K562 (cell line): ENCODE data around the gene ARHGEF1. TPM values are rescaled to one million over a fixed set of nuclear protein-coding genes. Genes with fewer than 3 reads are reported as not detected.
A peak's percentile ranks its signal among the peaks of the same experiment; 100 is the strongest.

ENCODE experiments used
- ATAC-seq: fragments of 200-7000 bp; cut with Tn5 transposase; 3 replicates; pipeline ENCODE4 v1.9.1; 2020; ENCODE audit warnings: moderate library complexity
- BruUV-seq: library from RNA; stranded (reverse); fragments of 400-500 nt; replicated peaks from 2 replicates; lab custom pipeline; 2021; lab: Mats Ljungman, UMichigan
- CTCF ChIA-PET: fragments of 300-600 bp; formaldehyde crosslinking; extraction: SDS; loops from one replicate; lab custom pipeline; 2021; ENCODE audit warnings: low intra/inter-chr PET ratio; lab: Yijun Ruan, JAX
- POLR2A ChIA-PET: fragments of 300-600, 350-650 bp; sonication (Branson Sonifier 250); formaldehyde crosslinking; extraction: SDS; loops from one replicate; lab custom pipeline; 2021; ENCODE audit warnings: antibody characterized with exemption, inconsistent platforms; lab: Yijun Ruan, JAX
- DNase-seq, 4 experiments: peaks; one replicate each; pipeline versions ENCODE4 v3.0.0 to v3.0.0-alpha.2; 2011 to 2018; ENCODE audit warnings: low spot score in 3 of 4, mixed read lengths in 3 of 4; ENCODE audit errors: extremely low read depth in 1 of 4
- FAIRE-seq: peaks from 2 replicates; lab custom pipeline; 2011; peaks lifted over from hg19 to GRCh38; lab: Jason Lieb, UNC
- H2AFZ ChIP-seq: 2 replicates; pipeline ENCODE4 v1.6.0; 2011; ENCODE audit warnings: low read depth, low read length, control low read depth, inconsistent platforms
- H3K27ac ChIP-seq: fragments of 200-600 bp; 3 replicates; pipeline ENCODE4 v1.8.0; 2011; ENCODE audit warnings: low read depth, mild to moderate bottlenecking, control low read depth, inconsistent platforms, low read length, moderate library complexity, mixed read lengths; ENCODE audit errors: extremely low read depth
- H3K27me3 ChIP-seq, 2 experiments: fragments of 300-600 bp in 1 of 2; 2 replicates in 1 of 2; 3 replicates in 1 of 2; pipeline versions ENCODE4 v1.6.0 to v1.8.0; 2011; ENCODE audit warnings: inconsistent platforms in 2 of 2, low read length in 2 of 2, mild to moderate bottlenecking in 1 of 2, mixed read lengths in 1 of 2, moderate library complexity in 1 of 2; ENCODE audit not compliant: control insufficient read depth in 2 of 2, insufficient read depth in 2 of 2
- H3K36me3 ChIP-seq: fragments of 300-600 bp; 3 replicates; pipeline ENCODE4 v1.8.0; 2011; ENCODE audit warnings: mild to moderate bottlenecking, low read length, inconsistent platforms; ENCODE audit not compliant: control insufficient read depth, insufficient read depth
- H3K4me1 ChIP-seq, 2 experiments: fragments of 200-600 bp in 1 of 2; replicated peaks in 1 of 2; 2 replicates in 1 of 2; 3 replicates in 1 of 2; pipeline versions ENCODE4 v1.5.1 to v1.8.0; 2011; ENCODE audit warnings: inconsistent platforms in 2 of 2, low read length in 2 of 2, mild to moderate bottlenecking in 1 of 2, mixed read lengths in 1 of 2, moderate library complexity in 1 of 2; ENCODE audit not compliant: control insufficient read depth in 2 of 2, insufficient read depth in 2 of 2
- H3K4me2 ChIP-seq: 2 replicates; pipeline ENCODE4 v1.6.1; 2011; ENCODE audit warnings: low read length, control low read depth, inconsistent platforms, mixed read lengths; ENCODE audit not compliant: insufficient read depth
- H3K4me3 ChIP-seq: fragments of 200-600 bp; sonication (generic), shearing (Covaris generic); 2 replicates; pipeline ENCODE4 v1.5.1; 2016; ENCODE audit warnings: control low read depth, inconsistent platforms
- H3K79me2 ChIP-seq: fragments of 200-600 bp; 3 replicates; pipeline ENCODE4 v1.8.0; 2011; ENCODE audit warnings: low read length, inconsistent platforms; ENCODE audit not compliant: control insufficient read depth, insufficient read depth
- H3K9ac ChIP-seq, 2 experiments: 2 replicates each; pipeline versions ENCODE4 v1.6.0 to v1.6.1; 2011; ENCODE audit warnings: low read depth in 2 of 2, low read length in 2 of 2, control low read depth in 1 of 2, inconsistent platforms in 1 of 2, mild to moderate bottlenecking in 1 of 2, mixed read lengths in 1 of 2; ENCODE audit not compliant: insufficient read depth in 1 of 2
- H3K9me1 ChIP-seq: one replicate; pipeline ENCODE4 v1.6.0; 2011; ENCODE audit warnings: inconsistent platforms, mild to moderate bottlenecking, low read length, moderate library complexity; ENCODE audit not compliant: control insufficient read depth, insufficient read depth
- H3K9me3 ChIP-seq: replicated peaks from 2 replicates; pipeline ENCODE4 v1.5.1; 2011; ENCODE audit warnings: low read depth, low read length, inconsistent platforms; ENCODE audit not compliant: control insufficient read depth, insufficient read depth
- H4K20me1 ChIP-seq: replicated peaks from 2 replicates; pipeline ENCODE4 v1.6.1; 2011; ENCODE audit warnings: low read length, inconsistent platforms, mixed read lengths; ENCODE audit not compliant: control insufficient read depth, insufficient read depth
- CTCF ChIP-seq, 3 experiments: IDR thresholded peaks in 2 of 3; conservative IDR thresholded peaks in 1 of 3; 2 replicates each; pipeline ENCODE4 v1.5.1; 2011 to 2012; ENCODE audit warnings: low read length in 3 of 3, mild to moderate bottlenecking in 3 of 3, control low read depth in 2 of 3, improper control_type of control experiment in 1 of 3, inconsistent platforms in 1 of 3, low read depth in 1 of 3, mixed read lengths in 1 of 3, moderate library complexity in 1 of 3; ENCODE audit not compliant: insufficient read depth in 2 of 3
- ETV1 ChIP-seq: fragments of 450-650 bp; conservative IDR thresholded peaks from 2 replicates; pipeline ENCODE4 v1.6.1; 2016; ENCODE audit warnings: missing genetic modification characterization, control low read depth, low read depth, missing compliant biosample characterization
- FOSL1 ChIP-seq: fragments of 200-800 bp; sonication (Bioruptor generic); conservative IDR thresholded peaks from 2 replicates; pipeline ENCODE4 v1.6.1; 2016; ENCODE audit warnings: missing genetic modification characterization, missing compliant biosample characterization
- FOXJ2 ChIP-seq: fragments of 200-800 bp; sonication (Bioruptor generic); IDR thresholded peaks from 2 replicates; pipeline ENCODE4 v1.6.1; 2016; ENCODE audit warnings: missing genetic modification characterization, missing compliant biosample characterization
- GABPB1 ChIP-seq: sonication (generic); formaldehyde crosslinking; IDR thresholded peaks from 2 replicates; pipeline ENCODE4 v1.8.0; 2022; ENCODE audit warnings: mild to moderate bottlenecking, missing genetic modification reagents
- GTF2F1 ChIP-seq: IDR thresholded peaks from 2 replicates; pipeline ENCODE4 v1.6.1; 2011; ENCODE audit warnings: low read depth, low read length, improper control_type of control experiment
- HBP1 ChIP-seq: fragments of 450-650 bp; formaldehyde crosslinking; IDR thresholded peaks from 2 replicates; pipeline ENCODE4 v1.4.0; 2022; ENCODE audit warnings: missing genetic modification characterization
- HCFC1 ChIP-seq: IDR thresholded peaks from 2 replicates; pipeline ENCODE4 v1.6.1; 2012; ENCODE audit warnings: low read depth, low read length, improper control_type of control experiment
- HDAC1 ChIP-seq, 2 experiments: fragments of 450-650 bp; IDR thresholded peaks; 2 replicates each; pipeline ENCODE4 v1.6.1; 2016 to 2017; ENCODE audit warnings: inconsistent platforms in 1 of 2, mild to moderate bottlenecking in 1 of 2, moderate library complexity in 1 of 2
- MCM3 ChIP-seq: fragments of 450-650 bp; IDR thresholded peaks from 2 replicates; pipeline ENCODE4 v1.6.1; 2016
- NR2C2 ChIP-seq, 2 experiments: fragments of 200-800 bp in 1 of 2; sonication (Bioruptor generic) in 1 of 2; sonication (generic) in 1 of 2; formaldehyde crosslinking in 1 of 2; IDR thresholded peaks; 2 replicates each; pipeline versions ENCODE4 v1.6.1 to v1.8.0; 2016 to 2022; ENCODE audit warnings: mild to moderate bottlenecking in 1 of 2, missing compliant biosample characterization in 1 of 2, missing genetic modification characterization in 1 of 2, missing genetic modification reagents in 1 of 2
- PHF21A ChIP-seq: fragments of 450-650 bp; IDR thresholded peaks from 2 replicates; pipeline ENCODE4 v1.6.1; 2017; ENCODE audit warnings: low read depth, borderline replicate concordance
- POLR2B ChIP-seq: fragments of 450-650 bp; IDR thresholded peaks from 2 replicates; pipeline ENCODE4 v1.6.1; 2018; ENCODE audit warnings: low read depth; ENCODE audit not compliant: partially characterized antibody
- SETDB1 ChIP-seq: IDR thresholded peaks from one replicate; pipeline ENCODE4 v1.6.1; 2012; ENCODE audit warnings: low read length, control low read depth, inconsistent platforms
- STAT5B ChIP-seq: fragments of 250-450 bp; sonication (Bioruptor Pico); IDR thresholded peaks from 2 replicates; pipeline ENCODE4 v1.8.0; 2021; ENCODE audit warnings: mild to moderate bottlenecking, inconsistent platforms
- ZBED1 ChIP-seq: IDR thresholded peaks from 2 replicates; pipeline ENCODE4 v1.6.1; 2014
- ZBTB26 ChIP-seq: fragments of 450-650 bp; formaldehyde crosslinking; IDR thresholded peaks from 2 replicates; pipeline ENCODE4 v1.4.0; 2022; ENCODE audit warnings: missing genetic modification characterization
- ZC3H8 ChIP-seq: fragments of 450-650 bp; IDR thresholded peaks from 2 replicates; pipeline ENCODE4 v1.6.1; 2017
- WGBS: fragments of 100-300 bp; shearing (Covaris generic); methylation state at CpG from one replicate; pipeline ENCODE4 v1.1.6; 2016; ENCODE audit warnings: low coverage, mixed read lengths; ENCODE audit not compliant: insufficient coverage; ENCODE audit errors: missing lambda C conversion rate; 5-methylcytosine and 5-hydroxymethylcytosine counted together
- in situ Hi-C: fragments of 300-500 bp; cut with MboI; formaldehyde crosslinking; loops from 4 replicates; pipeline ENCODE4 v1.15.0; 2018; ENCODE audit warnings: inconsistent platforms, mixed read lengths
- intact Hi-C: fragments of 100-400 bp; cut with micrococcal nuclease; formaldehyde crosslinking; loops from 2 replicates; pipeline ENCODE4 v1.14.2; 2022
- polyA plus RNA-seq, 8 experiments: library from polyadenylated mRNA; depleted of rRNA in 4 of 8; stranded (reverse) in 5 of 8; unstranded in 3 of 8; fragments of >200 nt; fragmentation: Nextera tagmentation in 2 of 8; fragmentation: Illumina TruSeq in 1 of 8; extraction: Ambion mirVana in 2 of 8; extraction: Trizol in 1 of 8; gene quantifications; 2 replicates each; pipeline versions ENCODE4 v1.2.1 to v1.2.3, GENCODE V29; 2011 to 2014; ENCODE audit warnings: inconsistent platforms in 1 of 8, missing spikeins in 1 of 8
- total RNA-seq, 7 experiments: library from RNA; depleted of rRNA in 6 of 7; stranded (reverse); fragments of >200 nt in 6 of 7; fragmentation: Illumina TruSeq in 2 of 7; extraction: Trizol in 2 of 7; gene quantifications; 2 replicates each; pipeline versions ENCODE4 v1.2.1 to v1.2.3, GENCODE V29; 2011 to 2021; ENCODE audit warnings: low replicate concordance in 1 of 7

Gene ARHGEF1
- total and polyA plus RNA-seq, 9 of the 15 experiments (the other 6 are each of a cell fraction or from before 2014, with no cell fraction given): 1.9 to 149 (median 29.8) TPM

GRCh38 chr19:41893899-41894298 lies 10.9 kb downstream of the ARHGEF1 start:
- ChIA-PET CTCF (no interaction called here), POLR2A (no interaction called here)
- no TSS peak for BruUV-seq
- H3K27ac ChIP-seq: no peak overlapping the region
- no peaks in the 10 kb centered on the region for H4K20me1 ChIP-seq
- H3K27me3 ChIP-seq: no peaks in the 10 kb centered on the region
- 71% methylated on average over 5 of the region's 6 CpGs for WGBS
- peaks cover 0 to 26% of the 10 kb centered on the region in 2 experiments; a peak in 2 of 5 replicates for H3K4me1 ChIP-seq
- in situ Hi-C loops (no loop called here), intact Hi-C loops (no loop called here)
- DNase-seq (peak in 1 of 4 experiments; percentile 41), FAIRE-seq (peak; percentile 46), ATAC-seq (peak; percentile 68)
- peaks cover 78% of the 10 kb centered on the region; the same call in 2 of the 3 replicates for H3K36me3 ChIP-seq
- no peaks in the 10 kb centered on the region for H3K9me1 ChIP-seq
- H3K4me2 ChIP-seq: no peak overlapping the region
- no peak overlapping the region for H2AFZ ChIP-seq
- H3K9me3 ChIP-seq: no peaks in the 10 kb centered on the region
- no peaks in the 10 kb centered on the region for H3K79me2 ChIP-seq
- no peak overlapping the region for H3K4me3 ChIP-seq
- H3K9ac ChIP-seq: no peak overlapping the region
- no peak for TF ChIP-seq FOSL1 (tag)
- TF ChIP-seq FOXJ2 (tag): no peak
- no peak for TF ChIP-seq HCFC1
- TF ChIP-seq HBP1 (CRISPR knock-in tag): peak; percentile 67; the same call in 1 of the 2 replicates
- peak; percentile 73; the same call in 1 of the 2 replicates for TF ChIP-seq GABPB1 (CRISPR knock-in tag)
- TF ChIP-seq CTCF (IDR thresholded peaks at IDR 0.05 in 2 of 3, conservative IDR thresholded peaks at IDR 0.05 in 1 of 3; ENCODE audit: insufficient read depth in 2 of 3, low read depth in 1 of 3, low read length in 3 of 3): peak; percentile 39 to 43 (median 40); a peak in 5 of 6 replicates
- TF ChIP-seq ZBED1: no peak
- TF ChIP-seq HDAC1 (IDR thresholded peaks at IDR 0.05): 0 out of 4 replicates have a peak, but pooled peaks of 1 of the 2 experiments have one; percentile 31
- TF ChIP-seq POLR2B: no peak
- 0 out of 2 replicates have a peak, but pooled peaks have one; percentile 22 for TF ChIP-seq PHF21A
- no peak for TF ChIP-seq GTF2F1
- TF ChIP-seq ZBTB26 (CRISPR knock-in tag): 0 out of 2 replicates have a peak, but pooled peaks have one; percentile 15
- 0 out of 2 replicates have a peak, but pooled peaks have one; percentile 48 for TF ChIP-seq ZC3H8
- peak; percentile 63; the same call in 1 of the 2 replicates for TF ChIP-seq NR2C2 (CRISPR knock-in tag; IDR thresholded peaks at IDR 0.05)
- no peak for TF ChIP-seq NR2C2 (tag; IDR thresholded peaks at IDR 0.05)
- peak; percentile 83; the same call in 1 of the 2 replicates for TF ChIP-seq MCM3
- TF ChIP-seq ETV1 (tag): 0 out of 2 replicates have a peak, but pooled peaks have one; percentile 28
- no peak for TF ChIP-seq STAT5B (CRISPR knock-in tag)
- no peak for TF ChIP-seq SETDB1
